Thyroid gland (tissue), 4 donors: ENCODE data around the gene RALBP1. TPM values are rescaled to one million over a fixed set of nuclear protein-coding genes. Genes with fewer than 3 reads are reported as not detected.
"Not testable (repeated sequence)": the region's sequence is repeated elsewhere in the genome, so short reads cannot be mapped to it uniquely, and the experiment has no call there.

Experiments used
- DNase-seq, 2 donors: peaks; one replicate each; pipeline ENCODE4 v3.0.0-alpha.2; 2019
- H3K27ac ChIP-seq, 3 donors: fragments of 200-600 bp; sonication (generic); 1 replicate in 2 of 3; 2 replicates in 1 of 3; pipeline ENCODE4 v1.5.1; 2016 to 2019; ENCODE audit warnings: mild to moderate bottlenecking in 1 of 3, moderate library complexity in 1 of 3
- H3K27me3 ChIP-seq: fragments of 200-600 bp; sonication (generic); one replicate; pipeline ENCODE4 v1.5.1; 2019
- H3K36me3 ChIP-seq, 2 donors: fragments of 200-600 bp; sonication (generic); one replicate each; pipeline ENCODE4 v1.5.1; 2016 to 2019
- H3K4me1 ChIP-seq, 2 donors: fragments of 200-600 bp; sonication (generic); one replicate each; pipeline ENCODE4 v1.5.1; 2017 to 2019
- H3K4me3 ChIP-seq, 3 donors: fragments of 200-600 bp; sonication (generic); replicated peaks in 1 of 3; 1 replicate in 2 of 3; 2 replicates in 1 of 3; pipeline ENCODE4 v1.5.1; 2016; ENCODE audit warnings: mild to moderate bottlenecking in 1 of 3
- H3K9me3 ChIP-seq: fragments of 200-600 bp; sonication (generic); one replicate; pipeline ENCODE4 v1.5.1; 2017
- CTCF ChIP-seq, 6 experiments: fragments of 200-600 bp in 3 of 6; fragments of 450-650 bp in 3 of 6; sonication (generic) in 3 of 6; IDR thresholded peaks; one replicate each; pipeline ENCODE4 v1.5.1; 2016 to 2019; ENCODE audit warnings: antibody characterized with exemption in 6 of 6, mild to moderate bottlenecking in 2 of 6, inconsistent platforms in 1 of 6, moderate library complexity in 1 of 6
- POLR2A ChIP-seq, 2 donors: fragments of 450-650 bp; IDR thresholded peaks; one replicate each; pipeline ENCODE4 v1.6.1; 2017; ENCODE audit warnings: antibody characterized with exemption in 2 of 2, mild to moderate bottlenecking in 2 of 2, moderate library complexity in 1 of 2
- WGBS, 2 donors: methylation state at CpG; one replicate each; pipeline ENCODE4 v1.1.5; 2017; 5-methylcytosine and 5-hydroxymethylcytosine counted together
- intact Hi-C: fragments of 100-400 bp; cut with DNase I; formaldehyde crosslinking; loops from one replicate; pipeline ENCODE4 v1.15.1; 2023
- total RNA-seq, 4 donors: library from RNA; depleted of rRNA; stranded (reverse); fragments of >200 nt; gene quantifications; one replicate each; pipeline ENCODE4 v1.2.3, GENCODE V29; 2016

The RALBP1 gene
- total RNA-seq, 4 donors from 2014 or later = 46.6 to 69.9 (median 62.8) TPM

- Histone ChIP-seq H3K4me1 (no peaks in the 10 kb centered on the region), H3K36me3 (no peaks in the 10 kb centered on the region), H3K4me3 (no peak overlapping the region), H3K27ac (no peak overlapping the region), H3K9me3 (no peaks in the 10 kb centered on the region), H3K27me3 (no peaks in the 10 kb centered on the region)
- 92 to 94% methylated on average over 5 of the region's 5 CpGs for WGBS, 2 donors
- no peak for TF ChIP-seq CTCF (IDR thresholded peaks at IDR 0.05)
- no peak for TF ChIP-seq POLR2A (IDR thresholded peaks at IDR 0.05)
- no peak for DNase-seq
- intact Hi-C loops = no loop called here
Observed at GRCh38 chr18:9446839-9447238, 28.5 kb upstream of the RALBP1 start.

- no peaks in the 10 kb centered on the region for H3K36me3 ChIP-seq
- 94 to 95% methylated on average over 7 of the region's 7 CpGs for WGBS, 2 donors
Observed at GRCh38 chr18:9447334-9447733, 28.0 kb upstream of the RALBP1 start.

GRCh38 chr18:9449600-9450414, 25.5 kb upstream of the RALBP1 start:
- Histone ChIP-seq H3K4me3 (no peak overlapping the region), H3K4me1 (no peaks in the 10 kb centered on the region), H3K36me3 (no peaks in the 10 kb centered on the region), H3K27ac (no peak overlapping the region), H3K27me3 (no peaks in the 10 kb centered on the region), H3K9me3 (no peaks in the 10 kb centered on the region)
- 64 to 65% methylated on average over 12 of the region's 12 CpGs for WGBS, 2 donors
- DNase-seq = no peak
- TF ChIP-seq POLR2A (IDR thresholded peaks at IDR 0.05) = no peak
- no peak for TF ChIP-seq CTCF (IDR thresholded peaks at IDR 0.05)
- intact Hi-C loops = no loop called here

More at GRCh38 chr18:9447334-9447733, 28.0 kb upstream of the RALBP1 start:
- intact Hi-C loops = no loop called here
- Histone ChIP-seq H3K27ac (no peak overlapping the region), H3K9me3 (no peaks in the 10 kb centered on the region), H3K27me3 (no peaks in the 10 kb centered on the region), H3K4me1 (no peaks in the 10 kb centered on the region), H3K4me3 (no peak overlapping the region)
- no peak for DNase-seq
- no peak for TF ChIP-seq POLR2A (IDR thresholded peaks at IDR 0.05)
- TF ChIP-seq CTCF (IDR thresholded peaks at IDR 0.05) = no peak

GRCh38 chr18:9450920-9451319, 24.4 kb upstream of the RALBP1 start:
- DNase-seq, H3K9me3 ChIP-seq, H3K4me1 ChIP-seq, intact Hi-C loops, H3K27me3 ChIP-seq, H3K4me3 ChIP-seq, H3K36me3 ChIP-seq, H3K27ac ChIP-seq: not testable (repeated sequence)
- WGBS, 2 donors = 97 to 98% methylated on average over 7 of the region's 7 CpGs

GRCh38 chr18:9453283-9453682, 22.0 kb upstream of the RALBP1 start:
- 88 to 90% methylated on average over 2 of the region's 2 CpGs for WGBS, 2 donors

More at GRCh38 chr18:9453283-9453682, 22.0 kb upstream of the RALBP1 start:
- Histone ChIP-seq H3K36me3 (no peaks in the 10 kb centered on the region), H3K4me1 (no peaks in the 10 kb centered on the region), H3K9me3 (no peaks in the 10 kb centered on the region), H3K4me3 (no peak overlapping the region), H3K27ac (no peak overlapping the region), H3K27me3 (no peaks in the 10 kb centered on the region)
- no peak for TF ChIP-seq POLR2A (IDR thresholded peaks at IDR 0.05)
- TF ChIP-seq CTCF (IDR thresholded peaks at IDR 0.05) = no peak
- no peak for DNase-seq
- intact Hi-C loops = no loop called here
